Fibroblast of lung (primary cell): ENCODE results near the gene FAM162A. TPM values are rescaled to one million over a fixed set of nuclear protein-coding genes. Genes with fewer than 3 reads are reported as not detected.
A peak's percentile ranks its signal among the peaks of the same experiment; 100 is the strongest.

ENCODE experiments used
- DNase-seq, 2 donors: peaks; one replicate each; pipeline versions ENCODE4 v3.0.0 to v3.0.0-alpha.2; 2010; ENCODE audit warnings: low read depth in 2 of 2
- H2AFZ ChIP-seq: 2 replicates; pipeline ENCODE4 v1.5.1; 2012; ENCODE audit warnings: low read length, control low read depth, inconsistent platforms
- H3K27ac ChIP-seq: 2 replicates; pipeline ENCODE4 v1.5.1; 2011; ENCODE audit warnings: low read length, control low read depth; ENCODE audit not compliant: insufficient read depth
- H3K27me3 ChIP-seq: 2 replicates; pipeline ENCODE4 v1.5.1; 2011; ENCODE audit warnings: mild to moderate bottlenecking, low read length; ENCODE audit not compliant: control insufficient read depth, insufficient read depth
- H3K36me3 ChIP-seq: 2 replicates; pipeline ENCODE4 v1.5.1; 2011; ENCODE audit warnings: low read length; ENCODE audit not compliant: control insufficient read depth, insufficient read depth
- H3K4me1 ChIP-seq: 2 replicates; pipeline ENCODE4 v1.5.1; 2011; ENCODE audit warnings: low read length; ENCODE audit not compliant: control insufficient read depth, insufficient read depth; ENCODE audit errors: extremely low read depth
- H3K4me2 ChIP-seq: 2 replicates; pipeline ENCODE4 v1.5.1; 2011; ENCODE audit warnings: low read length, control low read depth; ENCODE audit not compliant: insufficient read depth; ENCODE audit errors: extremely low read depth
- H3K4me3 ChIP-seq, 4 experiments: fragments of 200-600 bp in 1 of 4; sonication (generic) in 1 of 4; replicated peaks in 1 of 4; 2 replicates each; pipeline ENCODE4 v1.5.1; 2011 to 2016; ENCODE audit warnings: low read length in 4 of 4, low read depth in 3 of 4, mild to moderate bottlenecking in 3 of 4, control low read depth in 2 of 4, inconsistent platforms in 1 of 4, mixed read lengths in 1 of 4; ENCODE audit not compliant: insufficient read depth in 1 of 4; ENCODE audit errors: control extremely low read depth in 1 of 4
- H3K79me2 ChIP-seq: 2 replicates; pipeline ENCODE4 v1.5.1; 2012; ENCODE audit warnings: mild to moderate bottlenecking, low read length, inconsistent platforms; ENCODE audit not compliant: control insufficient read depth, insufficient read depth
- H3K9ac ChIP-seq: 2 replicates; pipeline ENCODE4 v1.5.1; 2011; ENCODE audit warnings: mild to moderate bottlenecking, low read length, control low read depth; ENCODE audit not compliant: insufficient read depth
- H3K9me3 ChIP-seq: 2 replicates; pipeline ENCODE4 v1.5.1; 2012; ENCODE audit warnings: low read depth, low read length; ENCODE audit not compliant: control insufficient read depth, insufficient read depth
- H4K20me1 ChIP-seq: 2 replicates; pipeline ENCODE4 v1.5.1; 2011; ENCODE audit warnings: low read length; ENCODE audit not compliant: control insufficient read depth, insufficient read depth; ENCODE audit errors: extremely low read depth
- EZH2 ChIP-seq: IDR thresholded peaks from 2 replicates; pipeline ENCODE4 v1.5.1; 2012; ENCODE audit warnings: low read length, control low read depth, mild to moderate bottlenecking; ENCODE audit errors: missing control alignments
- polyA plus RNA-seq, 2 donors: library from polyadenylated mRNA; depleted of rRNA in 1 of 2; stranded (reverse) in 1 of 2; unstranded in 1 of 2; fragments of >200 nt; gene quantifications; 2 replicates each; pipeline ENCODE4 v1.2.1, GENCODE V29; 2011 to 2012; ENCODE audit warnings: missing spikeins in 1 of 2
- total RNA-seq: library from RNA; depleted of rRNA; stranded (reverse); fragments of >200 nt; gene quantifications from 2 replicates; pipeline ENCODE4 v1.2.1, GENCODE V29; 2014
- TF ChIP-seq, protein P1 (sequence below), 2 donors: IDR thresholded peaks in 1 of 2; conservative IDR thresholded peaks in 1 of 2; 1 replicate in 1 of 2; 2 replicates in 1 of 2; pipeline ENCODE4 v1.5.1; 2011 to 2012; ENCODE audit warnings: low read length in 2 of 2, control low read depth in 1 of 2, inconsistent platforms in 1 of 2, low read depth in 1 of 2, mild to moderate bottlenecking in 1 of 2

FAM162A gene
- total and polyA plus RNA-seq, 2 donors (not counting 1 experiment from before 2014, with no cell fraction given), result 16.7 to 47.6 TPM

DNA sequence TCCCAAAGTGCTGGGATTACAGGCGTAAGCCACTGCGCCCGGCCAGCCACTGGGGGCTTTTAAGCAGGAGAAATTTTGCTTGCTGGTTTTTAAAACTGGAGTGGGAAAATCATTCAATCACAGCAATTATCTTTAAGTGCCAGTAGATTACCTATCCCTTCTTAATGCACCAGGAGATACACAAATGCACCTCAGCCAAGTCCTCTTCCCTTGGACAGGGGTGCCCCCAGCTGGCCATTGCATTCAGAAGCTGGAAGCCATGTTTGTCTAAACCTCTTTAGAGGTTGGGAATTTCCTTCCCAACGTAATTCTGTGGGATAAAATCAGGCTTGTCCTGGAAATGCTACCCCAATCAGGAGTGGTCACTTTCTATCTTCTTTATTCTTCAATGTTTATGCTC lies 27.6 kb upstream of the FAM162A start:
- no peaks in the 10 kb centered on the region for H4K20me1 ChIP-seq
- TF ChIP-seq, protein P1, sequence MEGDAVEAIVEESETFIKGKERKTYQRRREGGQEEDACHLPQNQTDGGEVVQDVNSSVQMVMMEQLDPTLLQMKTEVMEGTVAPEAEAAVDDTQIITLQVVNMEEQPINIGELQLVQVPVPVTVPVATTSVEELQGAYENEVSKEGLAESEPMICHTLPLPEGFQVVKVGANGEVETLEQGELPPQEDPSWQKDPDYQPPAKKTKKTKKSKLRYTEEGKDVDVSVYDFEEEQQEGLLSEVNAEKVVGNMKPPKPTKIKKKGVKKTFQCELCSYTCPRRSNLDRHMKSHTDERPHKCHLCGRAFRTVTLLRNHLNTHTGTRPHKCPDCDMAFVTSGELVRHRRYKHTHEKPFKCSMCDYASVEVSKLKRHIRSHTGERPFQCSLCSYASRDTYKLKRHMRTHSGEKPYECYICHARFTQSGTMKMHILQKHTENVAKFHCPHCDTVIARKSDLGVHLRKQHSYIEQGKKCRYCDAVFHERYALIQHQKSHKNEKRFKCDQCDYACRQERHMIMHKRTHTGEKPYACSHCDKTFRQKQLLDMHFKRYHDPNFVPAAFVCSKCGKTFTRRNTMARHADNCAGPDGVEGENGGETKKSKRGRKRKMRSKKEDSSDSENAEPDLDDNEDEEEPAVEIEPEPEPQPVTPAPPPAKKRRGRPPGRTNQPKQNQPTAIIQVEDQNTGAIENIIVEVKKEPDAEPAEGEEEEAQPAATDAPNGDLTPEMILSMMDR (conservative IDR thresholded peaks at IDR 0.05 in 1 of 2, IDR thresholded peaks at IDR 0.05 in 1 of 2; ENCODE audit: low read depth in 1 of 2, low read length in 2 of 2), result peak; percentile 31 to 43
- TF ChIP-seq EZH2, result no peak
- DNase-seq, result peak; percentile 18 to 30

DNA sequence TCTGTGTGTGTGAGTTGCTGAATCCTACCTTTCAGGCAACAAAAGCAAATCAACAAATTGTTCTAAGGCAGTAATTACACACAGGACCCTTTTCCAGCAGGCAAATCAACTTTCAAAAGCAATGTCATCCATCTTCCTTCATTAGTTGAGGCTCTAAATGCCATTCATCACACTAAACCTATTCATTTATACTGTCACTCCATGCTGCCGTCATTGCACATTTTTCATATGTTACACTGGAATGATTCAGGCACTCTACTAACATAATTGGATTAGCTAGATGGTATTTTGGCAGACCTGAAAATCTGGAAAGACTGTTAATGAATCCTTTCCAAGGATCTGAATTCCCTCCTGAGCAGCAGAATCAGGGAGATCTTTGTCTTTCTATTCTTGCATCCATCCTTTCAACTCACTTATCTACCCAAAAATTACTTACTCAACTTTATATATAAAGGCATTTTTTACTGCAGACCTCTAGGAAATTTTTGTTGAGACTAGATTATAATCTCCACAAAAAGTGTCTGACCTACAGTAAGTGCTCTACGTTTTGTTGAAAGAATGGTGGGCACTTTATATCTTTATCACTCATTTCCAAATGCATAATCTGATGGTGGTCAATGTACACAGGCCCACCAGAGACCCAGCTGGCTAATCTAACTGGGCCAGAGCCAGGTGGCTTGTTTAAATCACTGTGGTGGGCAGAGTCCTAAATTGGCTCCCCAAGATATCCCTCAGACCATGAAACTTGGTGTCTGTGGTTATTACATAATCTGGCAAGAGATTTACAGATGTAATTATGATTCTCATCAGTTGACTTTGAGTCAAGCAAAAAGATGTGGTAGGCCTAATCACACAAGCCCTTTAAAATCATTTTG lies 25.9 kb upstream of the FAM162A start:
- no peaks in the 10 kb centered on the region for H4K20me1 ChIP-seq
- H3K4me1 ChIP-seq, result no peaks in the 10 kb centered on the region
- H3K79me2 ChIP-seq, result no peaks in the 10 kb centered on the region
- H3K36me3 ChIP-seq, result no peaks in the 10 kb centered on the region
- no peak overlapping the region for H3K4me3 ChIP-seq
- H3K9me3 ChIP-seq, result no peaks in the 10 kb centered on the region
- no peak overlapping the region for H2AFZ ChIP-seq
- peak in 1 of 2 donors; percentile 21 for DNase-seq
- H3K9ac ChIP-seq, result no peak overlapping the region
- no peak overlapping the region for H3K27ac ChIP-seq
- no peak overlapping the region for H3K4me2 ChIP-seq
- TF ChIP-seq, protein P1 (conservative IDR thresholded peaks at IDR 0.05 in 1 of 2, IDR thresholded peaks at IDR 0.05 in 1 of 2; ENCODE audit: low read depth in 1 of 2, low read length in 2 of 2), result no peak
- no peak for TF ChIP-seq EZH2
- H3K27me3 ChIP-seq, result no peaks in the 10 kb centered on the region

More for the DNA sequence above, 27.6 kb upstream of the FAM162A start:
- no peaks in the 10 kb centered on the region for H3K36me3 ChIP-seq
- no peak overlapping the region for H3K4me3 ChIP-seq
- H3K27me3 ChIP-seq, result no peaks in the 10 kb centered on the region
- no peak overlapping the region for H3K4me2 ChIP-seq
- H3K79me2 ChIP-seq, result no peaks in the 10 kb centered on the region
- no peak overlapping the region for H3K27ac ChIP-seq
- no peak overlapping the region for H3K9ac ChIP-seq
- no peaks in the 10 kb centered on the region for H3K4me1 ChIP-seq
- no peak overlapping the region for H2AFZ ChIP-seq
- H3K9me3 ChIP-seq, result no peaks in the 10 kb centered on the region

DNA sequence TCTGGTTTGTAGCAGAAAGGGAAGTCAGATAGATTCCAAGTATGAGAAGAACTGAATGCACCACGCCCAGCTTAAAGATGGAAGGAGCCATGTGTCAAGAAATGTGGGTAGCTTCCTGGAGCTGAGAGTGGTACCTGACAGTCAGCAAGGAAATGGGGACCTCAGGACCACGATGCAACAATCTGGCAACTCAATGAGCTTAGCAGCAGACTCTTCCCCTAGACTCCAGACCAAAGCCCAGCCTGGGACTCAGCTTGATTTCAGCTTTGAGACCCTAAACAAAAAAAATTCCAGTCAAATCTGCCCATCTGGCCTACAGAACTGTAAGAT lies 25.3 kb upstream of the FAM162A start:
- Histone ChIP-seq H4K20me1 (no peaks in the 10 kb centered on the region), H2AFZ (no peak overlapping the region), H3K4me1 (no peaks in the 10 kb centered on the region), H3K9me3 (no peaks in the 10 kb centered on the region), H3K27ac (no peak overlapping the region), H3K27me3 (no peaks in the 10 kb centered on the region), H3K9ac (no peak overlapping the region), H3K36me3 (no peaks in the 10 kb centered on the region), H3K4me3 (no peak overlapping the region), H3K4me2 (no peak overlapping the region), H3K79me2 (no peaks in the 10 kb centered on the region)
- TF ChIP-seq, protein P1 (conservative IDR thresholded peaks at IDR 0.05 in 1 of 2, IDR thresholded peaks at IDR 0.05 in 1 of 2; ENCODE audit: low read depth in 1 of 2, low read length in 2 of 2), result no peak
- no peak for TF ChIP-seq EZH2
- no peak for DNase-seq
